WTC11 (cell line): Measurements from ENCODE around the gene GRAMD1A. TPM values are rescaled to one million over a fixed set of nuclear protein-coding genes. Genes with fewer than 3 reads are reported as not detected.

Experiments
- ATAC-seq: fragments of 200-7000 bp; cut with Tn5 transposase; 2 replicates; pipeline ENCODE4 v1.10.0; 2021; ENCODE audit warnings: mild to moderate bottlenecking, moderate library complexity
- CTCF ChIA-PET: fragments of 300-600 bp; sonication (Branson Sonifier 250); formaldehyde crosslinking; loops from one replicate; lab custom pipeline; 2021; ENCODE audit warnings: antibody characterized with exemption; lab: Charles Lee
- POLR2A ChIA-PET: fragments of 350-600 bp; sonication (Branson Sonifier 250); formaldehyde crosslinking; loops from one replicate; lab custom pipeline; 2021; ENCODE audit warnings: antibody characterized with exemption; lab: Charles Lee
- DNase-seq: peaks from one replicate; pipeline ENCODE4 v3.0.0; 2021; ENCODE audit warnings: low spot score
- H3K27ac Mint-ChIP-seq: 2 replicates; pipeline ENCODE4 v1.8.0; 2021; ENCODE audit warnings: mixed read lengths
- H3K27me3 Mint-ChIP-seq: 2 replicates; pipeline ENCODE4 v1.8.0; 2021; ENCODE audit warnings: low read depth, mild to moderate bottlenecking, moderate library complexity, mixed read lengths
- H3K36me3 Mint-ChIP-seq: 2 replicates; pipeline ENCODE4 v1.8.0; 2021; ENCODE audit warnings: mixed read lengths
- H3K4me1 Mint-ChIP-seq: 2 replicates; pipeline ENCODE4 v1.8.0; 2022; ENCODE audit warnings: mixed read lengths
- H3K4me3 Mint-ChIP-seq: 2 replicates; pipeline ENCODE4 v1.8.0; 2021; ENCODE audit warnings: mild to moderate bottlenecking, moderate library complexity, mixed read lengths
- H3K9me3 Mint-ChIP-seq: 2 replicates; pipeline ENCODE4 v1.8.0; 2021; ENCODE audit warnings: mixed read lengths
- AR ChIP-seq: fragments of 250-450 bp; sonication (Bioruptor Pico); IDR thresholded peaks from 2 replicates; pipeline ENCODE4 v1.9.0; 2021; ENCODE audit warnings: mild to moderate bottlenecking
- ATF1 ChIP-seq: sonication (generic); formaldehyde crosslinking; IDR thresholded peaks from 2 replicates; pipeline ENCODE4 v1.8.1; 2023; ENCODE audit warnings: mild to moderate bottlenecking, moderate library complexity, missing genetic modification reagents
- ATF3 ChIP-seq: sonication (generic); formaldehyde crosslinking; conservative IDR thresholded peaks from 2 replicates; pipeline ENCODE4 v1.8.1; 2022; ENCODE audit warnings: mild to moderate bottlenecking, missing genetic modification reagents
- CBFB ChIP-seq: sonication (generic); formaldehyde crosslinking; IDR thresholded peaks from 2 replicates; pipeline ENCODE4 v1.8.1; 2022; ENCODE audit warnings: mild to moderate bottlenecking, low read depth, missing genetic modification reagents
- E2F4 ChIP-seq: sonication (generic); formaldehyde crosslinking; IDR thresholded peaks from 2 replicates; pipeline ENCODE4 v1.8.1; 2022; ENCODE audit warnings: low read depth, mild to moderate bottlenecking, moderate library complexity, missing genetic modification reagents, borderline replicate concordance
- GRHL2 ChIP-seq: fragments of 250-450 bp; sonication (Bioruptor Pico); IDR thresholded peaks from 2 replicates; pipeline ENCODE4 v1.8.0; 2022; ENCODE audit warnings: mild to moderate bottlenecking, moderate library complexity; ENCODE audit not compliant: insufficient replicate concordance, severe bottlenecking
- GTF2I ChIP-seq: fragments of 250-450 bp; sonication (Bioruptor Pico); conservative IDR thresholded peaks from 2 replicates; pipeline ENCODE4 v1.4.0; 2021; ENCODE audit warnings: mild to moderate bottlenecking
- HMGA2 ChIP-seq: fragments of 250-450 bp; sonication (Bioruptor Pico); IDR thresholded peaks from 2 replicates; pipeline ENCODE4 v1.4.0; 2021; ENCODE audit warnings: mild to moderate bottlenecking, moderate library complexity
- MLX ChIP-seq: sonication (generic); formaldehyde crosslinking; IDR thresholded peaks from 2 replicates; pipeline ENCODE4 v1.8.1; 2023; ENCODE audit warnings: mild to moderate bottlenecking, missing genetic modification reagents, moderate library complexity
- NFATC4 ChIP-seq: fragments of 250-450 bp; sonication (Bioruptor Pico); IDR thresholded peaks from 2 replicates; pipeline ENCODE4 v1.9.0; 2021; ENCODE audit warnings: mild to moderate bottlenecking
- NFYB ChIP-seq: sonication (generic); formaldehyde crosslinking; conservative IDR thresholded peaks from 2 replicates; pipeline ENCODE4 v1.8.0; 2022; ENCODE audit warnings: low read depth, missing genetic modification reagents
- PRRX2 ChIP-seq: fragments of 250-450 bp; sonication (Bioruptor Pico); IDR thresholded peaks from 2 replicates; pipeline ENCODE4 v1.8.0; 2021; ENCODE audit warnings: mild to moderate bottlenecking
- SOX15 ChIP-seq: fragments of 250-450 bp; sonication (Bioruptor Pico); IDR thresholded peaks from 2 replicates; pipeline ENCODE4 v1.9.0; 2021; ENCODE audit warnings: mild to moderate bottlenecking
- TEAD1 ChIP-seq: sonication (generic); formaldehyde crosslinking; IDR thresholded peaks from 2 replicates; pipeline ENCODE4 v1.8.0; 2022; ENCODE audit warnings: mild to moderate bottlenecking, missing genetic modification reagents
- TEAD4 ChIP-seq: sonication (generic); formaldehyde crosslinking; IDR thresholded peaks from 2 replicates; pipeline ENCODE4 v1.8.0; 2022; ENCODE audit warnings: mild to moderate bottlenecking, missing genetic modification reagents
- TP53 ChIP-seq: sonication (generic); formaldehyde crosslinking; IDR thresholded peaks from 2 replicates; pipeline ENCODE4 v1.8.1; 2023; ENCODE audit warnings: mild to moderate bottlenecking, missing genetic modification reagents
- USF2 ChIP-seq: sonication (generic); formaldehyde crosslinking; IDR thresholded peaks from 2 replicates; pipeline ENCODE4 v1.8.1; 2023; ENCODE audit warnings: mild to moderate bottlenecking, missing genetic modification reagents, moderate library complexity
- ZBTB43 ChIP-seq: sonication (generic); formaldehyde crosslinking; IDR thresholded peaks from 2 replicates; pipeline ENCODE4 v1.8.1; 2023; ENCODE audit warnings: mild to moderate bottlenecking, missing genetic modification reagents
- ZNF121 ChIP-seq: sonication (generic); formaldehyde crosslinking; IDR thresholded peaks from 2 replicates; pipeline ENCODE4 v1.8.0; 2023; ENCODE audit warnings: missing genetic modification reagents
- ZNF232 ChIP-seq: sonication (generic); formaldehyde crosslinking; IDR thresholded peaks from 2 replicates; pipeline ENCODE4 v1.8.0; 2022; ENCODE audit warnings: mild to moderate bottlenecking, missing genetic modification reagents
- ZNF512 ChIP-seq: sonication (generic); formaldehyde crosslinking; IDR thresholded peaks from 2 replicates; pipeline ENCODE4 v1.8.1; 2022; ENCODE audit warnings: missing genetic modification reagents, borderline replicate concordance
- ZNF532 ChIP-seq: fragments of 250-450 bp; sonication (Bioruptor Pico); IDR thresholded peaks from 2 replicates; pipeline ENCODE4 v1.9.0; 2021; ENCODE audit warnings: mild to moderate bottlenecking, borderline replicate concordance
- total RNA-seq: library from RNA; stranded (reverse); gene quantifications from 3 replicates; pipeline ENCODE4 v1.2.3, GENCODE V29; 2021

Gene GRAMD1A
- total RNA-seq, 1 experiment from 2014 or later: 389 TPM

- TF ChIP-seq MLX (no peak), USF2 (CRISPR knock-in tag) (no peak; the same call in 1 of the 2 replicates), ATF1 (CRISPR knock-in tag) (no peak), SOX15 (CRISPR knock-in tag) (no peak), ZNF232 (0 out of 2 replicates have a peak, but pooled peaks have one; percentile 9), ZNF121 (CRISPR knock-in tag) (no peak), ZNF512 (CRISPR knock-in tag) (no peak), HMGA2 (CRISPR knock-in tag) (no peak), NFYB (no peak), ATF3 (CRISPR knock-in tag) (no peak), ZNF532 (CRISPR knock-in tag) (no peak), AR (no peak), NFATC4 (no peak), ZBTB43 (CRISPR knock-in tag) (no peak)
These were observed 1.2 kb upstream of the GRAMD1A start (continued) for GRCh38 chr19:34998777-34999497.

GRCh38 chr19:35000338-35000646, 169 bp downstream of the GRAMD1A start:
- Mint-ChIP-seq H3K4me3 (no peak overlapping the region), H3K9me3 (no peaks in the 10 kb centered on the region), H3K27me3 (no peaks in the 10 kb centered on the region), H3K4me1 (peaks cover 64% of the 10 kb centered on the region), H3K36me3 (peaks cover 24% of the 10 kb centered on the region), H3K27ac (no peak overlapping the region)
- POLR2A ChIA-PET: interaction anchor here (1.0 to 1.5 kb wide), 4 partner anchors 25 to 323 kb away, joined by 3 to 5 read pairs (median 4); partner anchors contain the start of gene ZNF302
- DNase-seq (no peak), ATAC-seq (no peak; the same call in 1 of the 2 replicates)
- CTCF ChIA-PET: interaction anchor here (0.9 to 4.0 kb wide), 8 partner anchors 13 to 161 kb away, joined by 3 to 17 read pairs (median 6); no protein-coding TSS in a partner anchor
- no peak for TF ChIP-seq CBFB
- TF ChIP-seq E2F4 (CRISPR knock-in tag): no peak
- TF ChIP-seq ZNF232: no peak
- TF ChIP-seq TEAD4 (CRISPR knock-in tag): no peak
- no peak for TF ChIP-seq GTF2I (CRISPR knock-in tag)
- no peak for TF ChIP-seq TEAD1
- TF ChIP-seq PRRX2 (CRISPR knock-in tag): no peak
- TF ChIP-seq ZNF121 (CRISPR knock-in tag): no peak
- TF ChIP-seq GRHL2 (CRISPR knock-in tag): no peak
- no peak for TF ChIP-seq TP53 (CRISPR knock-in tag)
